Measurements from ENCODE around the gene DMD. TPM values are rescaled to one million over a fixed set of nuclear protein-coding genes. Genes with fewer than 3 reads are reported as not detected.
"Not testable (repeated sequence)": the region's sequence is repeated elsewhere in the genome, so short reads cannot be mapped to it uniquely, and the experiment has no call there.

The DMD gene
- total RNA-seq, 1 donor from 2014 or later: 143 TPM

- H3K36me3 ChIP-seq: no peaks in the 10 kb centered on the region
- no peak for DNase-seq
- intact Hi-C loops (cut with micrococcal nuclease): no loop called here
- peaks cover 8% of the 10 kb centered on the region for H3K9me3 ChIP-seq (replicated peaks)
- TF ChIP-seq CTCF (IDR thresholded peaks at IDR 0.05; ENCODE audit: borderline replicate concordance): no peak
- no peaks in the 10 kb centered on the region for H3K4me1 ChIP-seq
- H3K27me3 ChIP-seq (ENCODE audit: low read depth): no peaks in the 10 kb centered on the region
- no peak overlapping the region for H3K27ac ChIP-seq (replicated peaks)
- no peak overlapping the region for H3K4me3 ChIP-seq
Observed at GRCh38 chrX:32268207-32268606, 943.1 kb downstream of the DMD start.

GRCh38 chrX:32267796-32268195, 943.6 kb downstream of the DMD start:
- no peak for TF ChIP-seq CTCF (IDR thresholded peaks at IDR 0.05; ENCODE audit: borderline replicate concordance)
- H3K36me3 ChIP-seq: no peaks in the 10 kb centered on the region
- no peaks in the 10 kb centered on the region for H3K27me3 ChIP-seq (ENCODE audit: low read depth)
- no peak overlapping the region for H3K4me3 ChIP-seq
- peaks cover 8% of the 10 kb centered on the region for H3K9me3 ChIP-seq (replicated peaks)
- no peak overlapping the region for H3K27ac ChIP-seq (replicated peaks)
- intact Hi-C loops (cut with micrococcal nuclease): no loop called here
- no peaks in the 10 kb centered on the region for H3K4me1 ChIP-seq
- no peak for DNase-seq

- TF ChIP-seq CTCF (IDR thresholded peaks at IDR 0.05; ENCODE audit: borderline replicate concordance): peak; percentile 36
- DNase-seq; H3K36me3 ChIP-seq; intact Hi-C loops (cut with micrococcal nuclease); H3K27ac ChIP-seq (replicated peaks); H3K9me3 ChIP-seq (replicated peaks); H3K4me3 ChIP-seq; H3K27me3 ChIP-seq (ENCODE audit: low read depth); H3K4me1 ChIP-seq: not testable (repeated sequence)
Observed at GRCh38 chrX:32246675-32247074, 964.7 kb downstream of the DMD start.

- Histone ChIP-seq H3K4me1 (no peaks in the 10 kb centered on the region), H3K27me3 (ENCODE audit: low read depth) (no peaks in the 10 kb centered on the region), H3K9me3 (replicated peaks) (no peaks in the 10 kb centered on the region), H3K36me3 (no peaks in the 10 kb centered on the region), H3K4me3 (no peak overlapping the region), H3K27ac (replicated peaks) (no peak overlapping the region)
- intact Hi-C loops (cut with micrococcal nuclease): no loop called here
- no peak for DNase-seq
- TF ChIP-seq CTCF (IDR thresholded peaks at IDR 0.05; ENCODE audit: borderline replicate concordance): no peak
Observed at GRCh38 chrX:32195611-32196010, 1015.7 kb downstream of the DMD start.

- H3K9me3 ChIP-seq (replicated peaks): no peaks in the 10 kb centered on the region
- intact Hi-C loops (cut with micrococcal nuclease): no loop called here
- H3K4me3 ChIP-seq: no peak overlapping the region
- H3K27me3 ChIP-seq (ENCODE audit: low read depth): no peaks in the 10 kb centered on the region
- DNase-seq: no peak
- H3K27ac ChIP-seq (replicated peaks): no peak overlapping the region
- H3K4me1 ChIP-seq: no peaks in the 10 kb centered on the region
- no peaks in the 10 kb centered on the region for H3K36me3 ChIP-seq
- no peak for TF ChIP-seq CTCF (IDR thresholded peaks at IDR 0.05; ENCODE audit: borderline replicate concordance)
Observed at GRCh38 chrX:32191316-32191715, 1020.0 kb downstream of the DMD start.

- intact Hi-C loops (cut with micrococcal nuclease): no loop called here
- no peak for DNase-seq
- H3K4me3 ChIP-seq: no peak overlapping the region
- H3K36me3 ChIP-seq: no peaks in the 10 kb centered on the region
- H3K27me3 ChIP-seq (ENCODE audit: low read depth): no peaks in the 10 kb centered on the region
- H3K27ac ChIP-seq (replicated peaks): no peak overlapping the region
- no peaks in the 10 kb centered on the region for H3K9me3 ChIP-seq (replicated peaks)
- no peak for TF ChIP-seq CTCF (IDR thresholded peaks at IDR 0.05; ENCODE audit: borderline replicate concordance)
- H3K4me1 ChIP-seq: no peaks in the 10 kb centered on the region
Observed at GRCh38 chrX:32185160-32185559, 1026.2 kb downstream of the DMD start.
